HG03280 (cell line): ENCODE results near the gene EXOC6B.
"Not testable (repeated sequence)": the region's sequence is repeated elsewhere in the genome, so short reads cannot be mapped to it uniquely, and the experiment has no call there.

Experiments used
- ATAC-seq: cut with Tn5 transposase; IDR thresholded peaks from one replicate; pipeline ENCODE4 v1.9.1; 2021; ENCODE audit warnings: mild to moderate bottlenecking, moderate library complexity; ENCODE audit not compliant: unreplicated experiment

EXOC6B gene

GRCh38 chr2:72555943-72556342 is 269.9 kb downstream of the EXOC6B start:
- no peak for ATAC-seq

GRCh38 chr2:72555363-72555762 is 270.5 kb downstream of the EXOC6B start:
- ATAC-seq, result not testable (repeated sequence)

GRCh38 chr2:72554910-72555309 is 270.9 kb downstream of the EXOC6B start:
- ATAC-seq, result not testable (repeated sequence)

- ATAC-seq, result no peak
Measured at GRCh38 chr2:72554381-72554780, 271.5 kb downstream of the EXOC6B start.

GRCh38 chr2:72548081-72548764 is 277.6 kb downstream of the EXOC6B start:
- ATAC-seq, result no peak

- no peak for ATAC-seq
Measured at GRCh38 chr2:72545790-72546189, 280.0 kb downstream of the EXOC6B start.

GRCh38 chr2:72544554-72544953 is 281.3 kb downstream of the EXOC6B start:
- ATAC-seq, result no peak

- no peak for ATAC-seq
Measured at GRCh38 chr2:72543497-72544216, 282.2 kb downstream of the EXOC6B start.

GRCh38 chr2:72539071-72539552 is 286.7 kb downstream of the EXOC6B start:
- no peak for ATAC-seq

GRCh38 chr2:72538486-72538885 is 287.3 kb downstream of the EXOC6B start:
- no peak for ATAC-seq

- ATAC-seq, result not testable (repeated sequence)
Measured at GRCh38 chr2:72535586-72535985, 290.2 kb downstream of the EXOC6B start.

- no peak for ATAC-seq
Measured at GRCh38 chr2:72533765-72534164, 292.1 kb downstream of the EXOC6B start.

GRCh38 chr2:72527424-72527823 is 298.4 kb downstream of the EXOC6B start:
- no peak for ATAC-seq

GRCh38 chr2:72526623-72527022 is 299.2 kb downstream of the EXOC6B start:
- ATAC-seq, result no peak

GRCh38 chr2:72524071-72524470 is 301.8 kb downstream of the EXOC6B start:
- no peak for ATAC-seq

- no peak for ATAC-seq
Measured at GRCh38 chr2:72515696-72516095, 310.1 kb downstream of the EXOC6B start.

GRCh38 chr2:72513011-72513410 is 312.8 kb downstream of the EXOC6B start:
- ATAC-seq, result no peak

GRCh38 chr2:72512376-72512775 is 313.5 kb downstream of the EXOC6B start:
- ATAC-seq, result no peak

- no peak for ATAC-seq
Measured at GRCh38 chr2:72511906-72512305, 313.9 kb downstream of the EXOC6B start.

- ATAC-seq, result no peak
Measured at GRCh38 chr2:72497763-72498162, 328.1 kb downstream of the EXOC6B start.

GRCh38 chr2:72496479-72496878 is 329.4 kb downstream of the EXOC6B start:
- ATAC-seq, result no peak

- ATAC-seq, result no peak
Measured at GRCh38 chr2:72494392-72494791, 331.4 kb downstream of the EXOC6B start.
